GM19324 (cell line): ENCODE measurements around the gene FCHSD2.
"Not testable (repeated sequence)": the region's sequence is repeated elsewhere in the genome, so short reads cannot be mapped to it uniquely, and the experiment has no call there.

ENCODE experiments used
- ATAC-seq: cut with Tn5 transposase; IDR thresholded peaks from one replicate; pipeline ENCODE4 v1.9.1; 2021; ENCODE audit warnings: mild to moderate bottlenecking, moderate library complexity; ENCODE audit not compliant: unreplicated experiment, low FRiP score

The FCHSD2 gene

GRCh38 chr11:73074319-73074718 lies 67.8 kb downstream of the FCHSD2 start:
- no peak for ATAC-seq

GRCh38 chr11:73072935-73073481 lies 69.1 kb downstream of the FCHSD2 start:
- ATAC-seq = no peak

- no peak for ATAC-seq
These were observed 71.5 kb downstream of the FCHSD2 start for GRCh38 chr11:73070653-73071052.

- not testable (repeated sequence) for ATAC-seq
These were observed 80.2 kb downstream of the FCHSD2 start for GRCh38 chr11:73061857-73062424.

GRCh38 chr11:73061434-73061833 lies 80.7 kb downstream of the FCHSD2 start:
- not testable (repeated sequence) for ATAC-seq

- no peak for ATAC-seq
These were observed 82.2 kb downstream of the FCHSD2 start for GRCh38 chr11:73059915-73060314.

- no peak for ATAC-seq
These were observed 83.0 kb downstream of the FCHSD2 start for GRCh38 chr11:73058989-73059674.

- no peak for ATAC-seq
These were observed 86.3 kb downstream of the FCHSD2 start for GRCh38 chr11:73055655-73056354.

GRCh38 chr11:73055002-73055401 lies 87.1 kb downstream of the FCHSD2 start:
- ATAC-seq = no peak

- no peak for ATAC-seq
These were observed 88.2 kb downstream of the FCHSD2 start for GRCh38 chr11:73053964-73054363.

GRCh38 chr11:73048446-73048845 lies 93.7 kb downstream of the FCHSD2 start:
- ATAC-seq = peak; percentile 8

- peak; percentile 77 for ATAC-seq
These were observed 94.2 kb downstream of the FCHSD2 start for GRCh38 chr11:73047773-73048371.

- no peak for ATAC-seq
These were observed 102.1 kb downstream of the FCHSD2 start for GRCh38 chr11:73040046-73040445.

GRCh38 chr11:73034777-73035176 lies 107.3 kb downstream of the FCHSD2 start:
- ATAC-seq = no peak

- ATAC-seq = no peak
These were observed 107.8 kb downstream of the FCHSD2 start for GRCh38 chr11:73034331-73034730.

GRCh38 chr11:73030130-73030529 lies 112.0 kb downstream of the FCHSD2 start:
- ATAC-seq = no peak

GRCh38 chr11:73029403-73029802 lies 112.7 kb downstream of the FCHSD2 start:
- no peak for ATAC-seq

GRCh38 chr11:73028611-73029010 lies 113.5 kb downstream of the FCHSD2 start:
- ATAC-seq = no peak

GRCh38 chr11:73027840-73028239 lies 114.3 kb downstream of the FCHSD2 start:
- ATAC-seq = not testable (repeated sequence)

GRCh38 chr11:73024639-73025038 lies 117.5 kb downstream of the FCHSD2 start:
- ATAC-seq = no peak

GRCh38 chr11:73019996-73020395 lies 122.1 kb downstream of the FCHSD2 start:
- no peak for ATAC-seq
